Eye (tissue), 1 donor: ENCODE data around the gene CNR1.
"Not testable (repeated sequence)": the region's sequence is repeated elsewhere in the genome, so short reads cannot be mapped to it uniquely, and the experiment has no call there.

Source experiments
- DNase-seq: peaks from one replicate; pipeline ENCODE4 v3.0.0-alpha.2; 2015

Gene CNR1

DNA sequence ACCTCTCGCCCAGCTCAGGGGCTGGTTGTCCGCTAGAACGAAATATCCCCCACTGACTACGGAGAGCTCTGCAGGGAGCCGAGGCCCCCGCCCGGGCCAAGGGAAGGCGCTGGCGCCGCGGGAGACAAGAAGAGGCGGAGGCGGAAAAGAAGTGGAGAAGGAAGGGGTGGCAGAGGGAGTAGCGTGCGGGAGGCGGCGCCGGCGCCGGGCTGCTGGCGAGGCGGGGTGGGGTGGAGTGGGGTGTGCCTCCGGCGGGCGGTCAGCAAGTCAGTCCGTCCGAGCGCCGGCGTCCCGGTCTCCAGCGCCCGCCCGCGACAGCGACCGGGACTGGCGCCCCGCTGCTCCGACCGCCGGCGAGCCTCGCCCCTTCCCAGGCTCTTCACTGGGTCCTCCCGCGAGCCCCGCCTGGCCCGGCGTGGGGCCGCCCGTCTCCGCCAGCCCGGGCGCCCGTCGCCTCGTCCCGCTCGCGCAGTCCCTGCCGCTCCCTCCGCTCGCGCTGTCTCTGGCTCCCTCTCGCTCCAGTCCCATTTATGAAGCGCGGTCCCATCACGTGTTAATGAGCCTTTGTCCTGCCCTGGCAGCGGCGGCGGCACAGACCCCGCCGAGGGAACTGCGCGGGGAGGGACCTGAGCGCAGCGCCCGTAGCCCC, at the start of gene CNR1:
TSS of gene CNR1 (minus strand) at position 504 of the 649 bp plus-strand sequence. CDS start 21,073 bp downstream, outside the sequence.
- DNase-seq: no peak

DNA sequence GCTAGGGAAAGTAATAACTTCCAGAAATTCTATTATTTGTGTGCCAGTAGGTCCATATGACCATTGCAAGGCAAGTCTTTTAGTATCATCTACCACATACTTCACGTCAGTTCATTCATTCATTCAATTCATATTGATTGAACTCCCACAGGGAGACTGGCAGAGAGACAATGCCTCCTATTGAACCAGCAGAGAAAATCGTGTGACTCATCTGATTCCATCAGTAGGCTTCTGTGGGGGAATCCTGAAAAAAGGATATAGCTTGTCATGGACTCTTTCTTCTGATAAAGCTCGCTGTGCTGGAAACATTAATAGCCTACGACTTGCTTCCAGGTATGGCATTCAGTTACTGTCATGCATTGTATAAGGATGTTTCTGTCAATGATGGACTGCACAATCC, 45.3 kb upstream of the CNR1 start:
- no peak for DNase-seq

DNA sequence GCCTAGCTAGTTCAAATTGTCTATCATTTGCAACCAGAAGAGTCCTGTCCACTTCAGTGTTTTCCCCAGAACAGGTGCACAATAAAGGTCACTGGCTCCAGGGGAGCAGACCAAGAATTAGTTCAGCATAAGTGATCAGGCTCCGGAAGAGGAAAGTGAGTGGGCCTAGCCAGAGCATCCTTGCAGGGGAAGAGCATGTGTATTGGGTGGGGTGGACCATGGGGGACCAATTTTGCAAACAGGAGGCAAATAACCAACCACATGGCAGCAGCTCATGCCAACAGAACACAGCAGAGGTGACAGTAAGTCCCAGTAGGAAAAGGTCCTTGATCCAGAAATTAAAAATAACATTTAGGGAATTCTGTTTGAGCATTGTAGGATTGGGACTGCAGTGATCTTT, 43.2 kb upstream of the CNR1 start:
- no peak for DNase-seq

DNA sequence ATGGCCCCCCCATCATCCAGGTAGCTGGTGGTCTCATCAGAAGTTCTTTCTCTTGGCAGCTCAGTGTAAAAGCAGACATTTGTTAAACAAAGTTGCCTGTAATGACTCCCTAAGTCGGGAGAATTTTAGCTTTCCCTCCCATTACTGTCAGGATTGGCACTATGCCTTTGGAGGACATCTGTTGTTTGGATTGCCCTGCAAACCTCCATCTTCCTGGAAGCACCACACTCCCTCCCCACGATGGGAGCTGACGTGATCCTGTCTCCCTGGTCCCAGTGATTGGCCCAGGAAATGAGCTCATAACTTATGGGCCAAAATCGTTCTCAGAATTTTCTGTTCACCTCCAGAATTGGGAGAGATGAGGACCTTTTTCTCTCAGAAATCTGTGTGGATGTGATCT, 42.6 kb upstream of the CNR1 start:
- DNase-seq: no peak

DNA sequence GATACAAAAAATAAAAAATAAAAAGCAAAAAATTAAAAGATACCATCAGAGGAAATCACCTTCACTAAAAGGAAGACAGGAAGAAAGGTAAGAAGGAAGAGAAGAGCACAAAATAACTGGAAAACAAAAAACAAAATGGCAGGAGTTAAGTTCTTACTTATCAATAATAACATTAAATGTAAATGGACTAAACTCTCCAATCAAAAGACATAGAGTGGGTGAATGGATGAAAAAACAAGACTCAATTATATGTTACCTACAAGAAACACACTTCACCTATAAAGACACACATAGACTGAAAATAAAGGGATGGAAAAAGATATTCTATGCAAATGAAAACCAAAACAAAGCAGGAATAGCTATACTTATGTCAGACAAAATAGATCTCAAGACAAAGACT, 35.6 kb upstream of the CNR1 start:
- DNase-seq: not testable (repeated sequence)

DNA sequence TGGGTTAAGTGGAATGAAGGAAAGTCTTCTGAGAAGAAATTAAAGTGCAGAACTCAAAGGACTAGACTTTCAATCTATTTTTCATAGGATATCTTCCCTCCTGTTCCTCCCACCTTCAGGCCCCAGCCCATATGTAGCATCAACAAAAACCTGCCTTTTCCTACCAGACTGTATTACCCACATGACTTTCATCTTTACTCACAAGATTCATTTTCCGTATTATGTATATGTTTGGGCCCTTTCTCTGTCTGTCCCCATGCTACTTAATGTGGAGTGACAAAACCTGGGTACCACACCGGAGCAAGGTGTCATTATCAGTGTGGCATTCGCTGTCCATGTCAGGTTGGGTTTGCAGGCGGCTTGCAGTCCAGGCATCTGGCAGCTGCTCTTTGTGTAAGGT, 18.8 kb upstream of the CNR1 start:
- no peak for DNase-seq

DNA sequence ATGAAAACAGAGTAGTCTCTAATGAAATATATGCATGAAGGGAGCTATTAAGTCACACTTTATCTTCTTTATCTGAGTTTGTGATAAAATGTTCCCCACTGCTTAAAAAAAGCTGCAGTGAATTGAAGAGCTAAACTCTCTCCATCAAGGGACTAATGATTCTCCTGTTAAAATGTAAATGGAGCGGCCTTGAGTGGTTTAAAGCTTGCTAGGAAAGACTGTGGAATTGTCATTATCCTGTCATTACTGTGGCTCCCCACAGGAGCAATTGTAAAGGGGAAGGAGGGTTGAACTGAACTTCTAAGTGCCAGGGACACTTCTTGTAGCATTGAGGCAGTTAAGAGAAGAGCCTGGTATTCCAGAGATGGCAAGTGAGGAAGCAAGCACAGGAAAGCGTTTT, 17.3 kb upstream of the CNR1 start:
- no peak for DNase-seq

DNA sequence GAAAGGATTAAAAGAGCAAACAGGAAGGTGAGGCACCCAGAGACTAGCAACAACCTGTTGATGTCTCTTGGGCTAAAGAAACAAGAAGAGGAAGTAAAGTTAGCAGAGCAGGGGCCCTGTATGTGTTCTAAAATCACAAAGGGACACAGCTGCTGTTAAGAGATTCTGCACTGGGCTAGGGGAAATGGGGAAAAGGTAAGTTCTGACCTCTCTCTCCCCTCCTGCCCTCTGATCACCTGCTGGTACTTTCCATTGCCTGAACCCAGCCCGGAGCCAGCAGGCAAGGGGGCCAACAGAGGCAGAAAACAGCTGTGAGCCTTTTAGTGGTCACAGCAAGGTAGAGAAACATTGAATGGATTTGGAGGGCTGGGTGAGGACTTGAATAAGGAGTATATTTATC, 13.5 kb upstream of the CNR1 start:
- DNase-seq: no peak

DNA sequence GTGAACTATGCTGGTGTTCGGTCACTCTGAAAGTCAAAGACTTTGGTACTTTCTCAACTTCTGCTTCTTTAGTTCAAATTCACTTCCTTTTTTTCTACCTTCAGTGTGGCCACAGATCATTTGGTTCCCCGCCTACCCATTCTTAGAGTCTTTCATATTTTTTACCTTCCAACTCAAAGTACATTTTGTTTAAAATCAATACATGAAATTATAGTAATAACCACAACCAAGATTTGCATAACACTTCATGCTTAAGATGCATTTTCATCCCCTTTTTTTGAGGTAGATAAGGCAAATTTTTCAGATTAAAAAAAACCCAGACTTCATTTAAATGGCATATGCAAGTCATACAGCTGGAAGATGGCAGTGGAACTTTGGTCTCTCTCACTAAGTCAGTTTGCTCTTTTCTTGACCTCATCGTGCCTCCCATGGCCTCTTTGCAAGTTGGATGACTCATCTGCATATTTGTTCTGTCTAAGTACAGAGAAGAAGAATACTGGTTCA, 11.9 kb upstream of the CNR1 start:
- DNase-seq: no peak

DNA sequence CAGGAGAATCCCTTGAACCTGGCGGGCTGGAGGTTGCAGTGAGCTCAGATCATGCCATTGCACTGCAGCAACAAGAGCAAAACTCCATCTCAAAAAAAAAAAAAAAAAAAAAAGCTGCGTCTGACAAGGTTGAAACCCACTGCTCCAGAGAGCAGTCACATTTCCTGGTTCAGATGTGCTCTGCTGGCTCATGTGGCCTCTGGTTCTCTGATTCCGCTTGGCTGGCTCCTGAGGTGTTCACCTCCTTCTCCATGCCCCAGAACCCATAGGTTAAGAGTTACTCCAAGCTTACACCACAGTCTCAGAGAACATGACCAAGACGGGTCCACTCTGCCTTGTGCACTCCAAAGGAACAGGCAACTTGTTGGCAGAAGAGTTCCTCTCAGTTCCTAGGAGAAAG, 8.8 kb upstream of the CNR1 start:
- no peak for DNase-seq

DNA sequence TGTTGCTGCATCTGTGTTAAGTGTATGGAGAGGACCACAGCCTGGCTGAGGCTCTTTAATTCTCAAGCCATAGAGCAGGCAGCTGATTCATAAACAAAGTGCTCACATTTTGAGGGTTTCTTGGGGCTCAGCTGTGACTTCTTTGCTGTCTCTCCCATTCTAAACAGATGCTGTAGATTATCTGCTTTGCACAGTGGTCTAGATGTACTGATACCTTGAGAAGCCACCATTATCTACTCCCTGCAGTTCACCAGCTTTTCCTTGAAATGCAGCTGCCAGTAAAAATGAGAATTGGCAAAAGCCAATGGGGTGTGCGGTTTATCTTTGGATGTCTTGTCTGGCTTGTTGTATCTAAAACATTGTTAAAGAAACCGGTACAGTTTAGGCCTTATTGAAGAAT, 5.2 kb upstream of the CNR1 start:
- no peak for DNase-seq

DNA sequence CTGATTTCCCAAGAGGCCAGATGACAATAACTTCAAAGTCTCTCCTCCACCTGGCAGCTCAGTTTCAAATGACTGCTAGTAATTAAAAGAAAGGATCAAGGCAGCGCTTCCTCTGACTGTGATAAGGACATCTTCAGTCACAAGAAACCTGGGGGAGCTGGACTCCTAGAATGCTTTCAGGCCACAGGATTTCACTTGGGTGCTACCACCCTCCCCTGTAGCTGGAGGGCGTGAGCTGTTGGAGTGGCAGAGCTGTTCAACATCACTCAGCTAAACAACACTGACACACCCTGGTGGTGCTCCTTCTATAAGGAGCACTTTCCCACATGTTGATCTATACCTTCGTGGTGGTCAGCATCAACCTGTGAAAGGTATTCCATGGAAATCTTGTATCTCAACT, 2.2 kb upstream of the CNR1 start:
- DNase-seq: no peak

DNA sequence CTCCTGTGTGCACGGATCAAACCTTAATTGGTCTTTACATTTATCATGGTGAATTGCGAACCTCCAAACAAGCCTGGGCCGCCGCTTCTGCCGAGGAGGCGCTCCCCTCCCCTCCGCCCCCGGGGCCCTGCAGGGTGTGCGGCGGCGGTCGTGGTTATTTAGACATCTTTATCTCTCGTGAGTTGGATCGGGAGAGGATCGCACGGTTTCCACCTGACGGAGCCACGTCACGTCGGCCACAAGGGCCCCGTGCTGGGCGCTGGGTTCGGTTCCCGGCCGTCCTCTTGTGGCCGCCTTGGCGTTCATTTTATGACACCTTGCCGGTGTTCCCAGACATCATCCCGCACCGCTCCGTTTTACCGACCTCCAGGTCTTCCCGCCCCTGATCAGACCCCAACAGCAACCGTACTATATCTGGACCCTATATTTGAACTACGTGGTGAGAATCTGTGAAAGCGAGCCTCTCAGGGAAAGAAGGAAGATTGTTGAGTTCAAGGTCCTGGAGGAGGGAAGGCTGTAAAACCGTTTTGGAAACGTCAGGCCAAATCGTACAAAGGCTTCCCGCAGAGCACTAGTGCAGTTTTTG, 1.3 kb upstream of the CNR1 start:
- peak; percentile 70 for DNase-seq

DNA sequence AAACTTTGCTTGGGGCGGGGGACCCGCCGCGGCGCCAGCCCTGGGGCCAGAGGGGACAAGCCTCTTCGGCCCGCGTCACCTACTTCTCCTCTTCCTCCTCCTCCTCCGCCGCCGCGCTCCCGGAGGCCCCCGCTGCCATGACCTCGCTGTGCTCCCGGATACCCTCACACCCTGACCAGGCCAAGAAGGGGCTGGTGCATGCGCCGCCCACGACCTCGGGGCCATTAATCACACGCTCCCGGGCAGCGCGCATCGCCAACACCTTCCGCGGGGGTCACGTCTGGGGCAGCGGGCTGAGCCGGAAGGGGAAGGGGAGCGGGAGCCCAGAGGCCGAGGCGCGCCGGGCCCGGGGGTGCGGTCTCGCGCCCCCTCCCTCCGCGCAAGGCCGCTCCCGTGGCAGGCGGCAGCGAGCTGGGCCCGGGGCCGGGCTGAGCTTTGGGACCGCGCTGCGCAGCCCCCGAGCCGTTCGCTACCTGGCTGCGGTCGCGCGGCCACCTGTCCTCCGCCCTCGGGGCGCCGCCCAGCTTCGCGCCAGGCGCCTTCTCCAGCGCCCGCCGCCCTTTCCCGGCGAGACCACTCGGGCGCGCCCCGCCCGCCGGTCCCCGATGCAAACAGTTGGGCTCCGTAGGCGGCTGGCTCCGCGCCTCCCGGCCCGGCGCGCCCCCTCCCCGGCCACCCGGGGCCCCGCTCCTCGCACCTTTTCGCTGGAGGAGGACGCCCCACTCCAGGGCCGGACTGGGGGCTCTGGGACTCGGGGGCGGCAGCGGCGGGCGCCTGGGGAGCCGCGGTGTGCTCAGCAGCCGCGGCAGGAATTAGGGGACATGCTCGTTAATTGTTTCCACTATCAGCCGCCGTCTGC, 575 bp upstream of the CNR1 start:
- peak; percentile 89 for DNase-seq

DNA sequence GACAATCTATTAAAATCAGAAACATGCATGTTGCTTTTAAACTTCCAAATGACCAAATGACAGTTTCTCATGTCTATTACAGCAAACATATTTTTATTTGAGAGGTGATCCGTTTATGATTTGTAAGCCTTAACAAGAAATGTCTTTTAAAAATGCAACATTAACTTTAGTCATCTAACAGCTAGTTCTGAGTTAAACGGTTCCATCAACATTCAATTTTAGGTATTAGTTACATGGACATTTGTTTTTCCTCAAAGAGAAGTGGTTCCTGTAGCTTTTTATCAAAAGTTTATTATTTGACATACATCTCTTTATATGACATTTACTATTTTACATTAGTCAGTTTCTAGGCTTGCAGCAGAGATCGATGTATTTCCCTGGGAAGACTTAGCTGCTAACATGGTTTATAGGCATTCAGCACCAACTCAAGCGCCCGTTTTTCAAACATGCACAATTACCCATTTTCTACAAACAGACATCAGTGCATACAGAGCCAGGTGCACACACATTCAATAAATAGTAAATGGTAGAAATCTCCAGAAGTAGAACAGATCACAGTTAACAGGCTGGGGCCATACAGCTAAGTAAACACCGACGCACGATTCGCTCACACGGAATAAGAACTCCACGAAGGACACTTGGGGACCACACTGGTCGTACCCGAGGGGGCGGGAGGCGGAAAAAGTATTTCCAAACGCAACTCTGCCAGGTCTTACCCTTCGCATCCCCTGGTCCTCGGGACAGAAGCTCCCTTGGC, 882 bp downstream of the CNR1 start:
- DNase-seq: peak; percentile 81

DNA sequence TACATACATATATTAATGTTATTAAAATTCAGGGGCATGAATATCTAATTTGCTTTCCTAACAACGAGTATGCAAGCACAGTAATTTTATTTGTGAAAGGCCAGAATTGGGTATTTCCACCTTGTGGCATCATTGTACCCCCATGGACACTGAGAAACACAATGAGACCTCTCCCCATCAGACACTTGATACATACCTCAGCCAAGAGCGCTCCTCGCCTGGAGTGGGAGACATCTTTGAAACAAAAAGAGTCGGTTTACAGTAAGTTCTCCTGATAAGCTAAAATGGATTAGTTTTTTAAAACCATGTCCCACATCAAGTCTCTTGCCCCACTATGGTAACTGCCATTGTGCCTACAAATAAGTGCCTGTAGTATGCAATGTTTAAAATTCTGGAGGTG, 2.1 kb downstream of the CNR1 start:
- no peak for DNase-seq

DNA sequence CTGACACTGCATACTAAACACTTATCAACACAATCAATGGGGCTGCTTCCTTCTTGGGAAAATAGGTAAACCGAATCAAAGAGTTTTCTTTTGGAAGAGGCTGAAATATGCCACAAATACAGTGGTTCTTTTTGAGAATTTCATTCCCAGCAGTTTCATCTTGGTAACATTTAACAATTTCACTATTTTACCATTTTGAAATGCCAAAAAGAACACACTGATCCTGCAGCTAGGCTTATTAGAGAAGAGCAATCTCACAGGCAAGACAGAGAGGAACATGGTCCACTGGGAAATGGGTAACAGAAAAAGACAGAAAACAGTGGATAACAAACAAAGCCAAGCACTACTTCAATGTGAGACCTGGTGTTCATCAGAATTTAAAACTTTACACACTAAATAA, 2.5 kb downstream of the CNR1 start:
- no peak for DNase-seq

DNA sequence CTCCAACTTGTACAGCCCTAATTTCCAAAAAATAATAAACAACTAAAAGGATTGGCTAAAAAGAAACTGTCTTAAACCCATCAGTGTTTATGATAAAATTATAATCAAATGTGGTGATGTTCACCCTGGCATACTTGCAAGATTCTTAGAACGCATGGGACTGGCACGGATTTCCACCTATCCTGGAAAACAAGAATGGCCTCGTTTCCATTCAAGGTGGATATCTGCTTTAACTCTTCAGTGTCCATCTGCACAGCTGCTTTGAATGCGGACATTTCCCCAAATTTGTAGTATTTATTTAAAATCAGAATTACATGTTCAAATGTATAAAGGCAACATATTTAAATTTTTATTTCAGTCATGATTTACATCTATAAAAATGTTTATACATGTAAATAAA, 4.2 kb downstream of the CNR1 start:
- no peak for DNase-seq

DNA sequence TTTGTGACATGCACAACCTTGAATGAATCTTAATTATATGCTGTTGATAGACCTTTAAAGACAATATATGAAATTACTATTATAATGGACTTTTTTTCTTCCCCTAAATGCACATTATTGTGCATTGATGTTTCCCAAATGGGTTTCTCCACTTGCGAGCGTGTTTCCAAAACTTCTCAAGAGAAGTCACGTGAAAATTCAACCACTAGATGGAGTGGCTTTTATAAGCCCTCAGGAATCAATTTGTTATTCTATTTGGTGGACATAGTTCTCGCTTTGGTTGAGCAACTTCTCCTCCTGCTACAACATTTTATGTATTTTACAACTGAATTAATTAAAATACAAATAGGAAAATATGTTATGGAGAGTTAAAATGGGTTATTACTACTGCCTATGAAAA, 9.0 kb downstream of the CNR1 start:
- DNase-seq: no peak

DNA sequence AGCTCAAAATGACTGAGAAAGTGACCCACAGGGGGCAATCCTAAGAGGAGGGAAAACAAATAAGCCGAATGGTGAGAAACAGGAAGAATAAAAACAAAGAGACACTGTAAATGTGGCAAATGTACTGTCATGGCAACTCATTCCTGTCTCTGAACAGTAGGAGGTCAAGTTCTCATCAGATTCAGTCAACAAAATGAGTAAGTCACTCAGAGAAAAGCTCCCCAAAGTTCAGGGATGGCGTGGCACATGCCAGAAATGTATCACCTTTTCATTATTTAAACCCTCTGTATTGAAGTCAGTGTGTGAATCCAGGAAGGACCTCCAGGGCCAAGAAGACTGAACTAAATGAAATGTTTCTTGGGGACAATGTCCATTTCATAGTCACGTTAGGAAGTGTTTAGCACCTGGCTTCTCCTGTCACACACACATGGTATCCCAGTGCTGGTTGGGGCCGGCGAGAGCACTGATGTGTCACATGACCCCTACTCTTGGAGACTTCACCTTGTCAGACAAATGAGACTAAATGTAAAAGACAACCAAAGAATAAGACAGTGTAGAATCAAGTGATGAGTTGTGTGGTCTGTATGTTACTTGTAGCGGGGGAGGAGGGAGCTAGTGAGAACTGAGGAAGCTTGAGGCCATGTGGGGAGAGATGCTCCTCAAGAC, 20.7 kb downstream of the CNR1 start:
- no peak for DNase-seq

DNA sequence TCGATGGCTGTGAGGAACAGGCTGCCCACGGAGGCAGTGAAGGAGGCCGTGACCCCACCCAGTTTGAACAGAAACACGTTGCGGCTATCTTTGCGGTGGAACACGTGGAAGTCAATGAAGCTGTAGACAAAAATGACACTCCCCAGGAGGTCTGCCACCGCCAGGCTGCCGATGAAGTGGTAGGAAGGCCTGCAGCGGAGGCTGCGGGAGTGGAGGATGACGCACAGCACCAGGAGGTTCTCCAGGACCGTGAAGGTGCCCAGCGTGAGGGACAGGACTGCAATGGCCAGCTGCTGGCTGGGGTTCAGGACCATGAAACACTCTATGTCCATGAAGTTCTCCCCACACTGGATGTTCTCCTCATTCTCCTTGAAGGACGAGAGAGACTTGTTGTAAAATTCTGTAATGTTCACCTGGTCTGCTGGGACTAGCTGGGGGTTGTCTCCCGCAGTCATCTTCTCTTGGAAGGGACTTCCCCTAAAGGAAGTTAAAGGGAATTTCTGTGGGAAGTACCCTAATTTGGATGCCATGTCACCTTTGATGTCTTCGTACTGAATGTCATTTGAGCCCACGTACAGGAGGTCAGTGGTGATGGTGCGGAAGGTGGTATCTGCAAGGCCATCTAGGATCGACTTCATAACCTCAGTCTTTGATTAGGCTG, 21.4 kb downstream of the CNR1 start:
- no peak for DNase-seq
